ENCODE data around the gene WDR36.

Gene WDR36

DNA sequence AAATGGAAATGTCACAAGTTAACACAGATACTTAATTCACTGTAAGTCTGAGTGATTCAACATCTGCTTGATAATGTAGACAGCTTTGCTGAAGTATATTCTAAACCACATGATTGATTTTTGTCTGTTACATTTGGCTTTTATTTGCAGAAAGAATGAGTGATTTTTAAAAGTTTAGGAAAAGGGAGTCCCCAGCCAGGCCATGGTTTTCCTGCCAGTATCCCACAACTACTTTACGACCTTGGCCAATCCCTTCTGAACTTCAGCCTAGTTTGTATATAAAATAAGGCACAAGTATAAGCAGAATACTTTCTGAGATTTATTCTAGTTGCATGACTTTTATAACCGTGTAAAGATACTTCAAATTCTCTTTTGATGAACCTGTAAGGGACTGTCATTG lies 27.1 kb downstream of the WDR36 start:
- no peak for DNase-seq (ENCODE audit: low spot score)
- no peak overlapping the region for H3K27ac Mint-ChIP-seq
- no peaks in the 10 kb centered on the region for H3K27me3 Mint-ChIP-seq (ENCODE audit: low read depth)
- peaks cover 3% of the 10 kb centered on the region for H3K4me1 Mint-ChIP-seq (ENCODE audit: low read depth)
- no peaks in the 10 kb centered on the region for H3K9me3 Mint-ChIP-seq
- H3K36me3 Mint-ChIP-seq (ENCODE audit: low read depth): peaks cover 42% of the 10 kb centered on the region
- no peak overlapping the region for H3K4me3 Mint-ChIP-seq

DNA sequence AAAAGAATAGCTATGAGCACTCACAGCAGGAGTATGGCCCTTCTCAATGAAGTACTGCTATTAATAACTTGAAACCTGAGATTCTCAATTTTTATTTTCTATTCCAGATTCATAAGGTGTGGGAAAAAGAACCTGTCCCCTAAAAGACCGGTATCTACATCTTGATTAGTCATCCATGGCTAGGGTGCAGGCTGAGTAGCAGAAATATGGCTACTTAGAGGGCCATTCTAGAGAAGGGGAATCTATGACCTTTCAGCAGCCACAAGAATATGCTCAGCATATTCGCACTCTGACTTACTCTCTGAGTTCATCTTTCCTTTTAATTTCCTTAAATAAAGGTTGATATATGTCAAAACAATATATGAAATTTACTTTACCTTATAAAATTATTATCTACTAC lies 27.7 kb downstream of the WDR36 start:
- no peak overlapping the region for H3K4me3 Mint-ChIP-seq
- no peaks in the 10 kb centered on the region for H3K27me3 Mint-ChIP-seq (ENCODE audit: low read depth)
- H3K27ac Mint-ChIP-seq: no peak overlapping the region
- H3K36me3 Mint-ChIP-seq (ENCODE audit: low read depth): peaks cover 44% of the 10 kb centered on the region
- peaks cover 3% of the 10 kb centered on the region for H3K4me1 Mint-ChIP-seq (ENCODE audit: low read depth)
- DNase-seq (ENCODE audit: low spot score): no peak
- no peaks in the 10 kb centered on the region for H3K9me3 Mint-ChIP-seq

DNA sequence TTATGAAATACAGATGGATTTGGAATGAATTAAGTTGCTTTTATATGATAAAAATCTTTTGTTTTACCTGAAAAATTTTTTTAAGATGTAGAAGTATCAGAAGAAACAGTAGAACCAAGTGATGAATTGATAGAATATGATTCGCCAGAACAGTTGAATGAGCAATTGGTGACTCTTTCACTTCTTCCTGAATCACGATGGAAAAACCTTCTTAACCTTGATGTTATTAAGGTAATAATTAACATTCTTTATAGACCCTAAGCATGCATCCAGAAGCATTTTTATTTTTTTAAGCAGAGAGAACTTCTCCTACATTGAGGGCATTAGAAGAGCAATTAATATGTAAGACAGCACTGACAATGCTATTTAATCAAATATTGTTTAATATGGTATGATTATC lies 28.8 kb downstream of the WDR36 start:
- Mint-ChIP-seq H3K27me3 (ENCODE audit: low read depth) (no peaks in the 10 kb centered on the region), H3K4me1 (ENCODE audit: low read depth) (peaks cover 3% of the 10 kb centered on the region), H3K27ac (no peak overlapping the region), H3K4me3 (no peak overlapping the region), H3K9me3 (no peaks in the 10 kb centered on the region), H3K36me3 (ENCODE audit: low read depth) (peaks cover 43% of the 10 kb centered on the region)
- no peak for DNase-seq (ENCODE audit: low spot score)

DNA sequence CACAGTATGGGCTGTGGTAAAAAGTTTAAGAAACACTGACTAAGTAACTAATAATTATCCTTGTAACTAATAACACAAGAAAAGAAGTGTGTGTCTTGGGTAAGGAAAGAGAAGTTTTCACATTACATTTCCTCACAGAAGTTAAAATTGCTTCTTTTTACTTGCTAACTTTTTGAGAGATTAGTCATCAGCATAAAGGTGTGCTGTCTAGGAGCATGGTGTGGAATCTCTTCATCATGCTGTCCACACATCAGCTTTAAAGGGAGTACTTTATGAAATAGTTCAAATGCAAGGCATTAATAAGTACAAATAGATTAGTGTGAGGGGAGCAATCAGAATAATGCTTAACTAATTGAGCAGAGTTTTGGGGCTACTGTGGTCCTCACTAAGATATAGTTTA lies 29.8 kb downstream of the WDR36 start:
- Mint-ChIP-seq H3K9me3 (no peaks in the 10 kb centered on the region), H3K4me3 (no peak overlapping the region), H3K36me3 (ENCODE audit: low read depth) (peaks cover 50% of the 10 kb centered on the region), H3K4me1 (ENCODE audit: low read depth) (peaks cover 3% of the 10 kb centered on the region), H3K27me3 (ENCODE audit: low read depth) (no peaks in the 10 kb centered on the region), H3K27ac (no peak overlapping the region)
- DNase-seq (ENCODE audit: low spot score): no peak

DNA sequence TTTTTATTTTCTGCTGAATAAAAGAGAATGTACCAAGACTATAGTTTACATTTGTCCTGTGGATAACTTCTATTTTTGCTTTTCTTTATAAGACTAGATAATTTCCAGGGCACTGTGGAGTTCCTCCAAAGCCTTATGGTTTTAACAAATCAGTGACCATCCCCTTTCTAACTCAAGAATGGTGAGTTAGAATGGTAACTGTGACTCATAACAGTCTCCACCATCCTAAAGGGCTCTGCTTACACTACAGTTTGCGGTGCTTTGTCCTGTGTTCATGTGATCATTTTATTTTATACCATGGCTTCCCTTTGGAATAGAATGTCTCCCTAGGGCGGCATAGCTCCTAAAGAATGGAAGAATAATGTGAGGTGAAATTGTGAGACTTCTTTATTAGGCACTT lies 30.2 kb downstream of the WDR36 start:
- Mint-ChIP-seq H3K9me3 (no peaks in the 10 kb centered on the region), H3K4me1 (ENCODE audit: low read depth) (peaks cover 1% of the 10 kb centered on the region)

DNA sequence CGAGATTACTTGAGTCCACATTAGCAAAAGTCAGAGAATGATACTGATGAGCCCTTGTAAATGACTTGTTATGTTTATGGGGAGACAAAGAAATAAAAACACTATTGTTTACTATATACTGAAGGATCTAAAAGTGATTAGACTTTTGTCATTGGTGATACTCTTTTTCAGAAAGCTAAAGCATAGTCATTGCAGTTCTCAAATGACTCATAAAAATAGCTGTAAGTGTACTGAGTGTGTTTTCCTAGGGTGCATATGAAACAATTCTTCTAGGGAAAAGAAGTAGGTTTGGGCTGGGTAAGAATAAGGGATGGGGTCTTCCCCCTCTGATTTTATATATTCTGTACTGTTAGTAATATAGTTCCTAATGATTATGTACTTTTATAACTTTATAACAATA lies 32.6 kb downstream of the WDR36 start:
- DNase-seq (ENCODE audit: low spot score): no peak
- no peak overlapping the region for H3K27ac Mint-ChIP-seq
- peaks cover 52% of the 10 kb centered on the region for H3K36me3 Mint-ChIP-seq (ENCODE audit: low read depth)
- H3K4me3 Mint-ChIP-seq: no peak overlapping the region
- no peaks in the 10 kb centered on the region for H3K4me1 Mint-ChIP-seq (ENCODE audit: low read depth)
- H3K27me3 Mint-ChIP-seq (ENCODE audit: low read depth): no peaks in the 10 kb centered on the region
- H3K9me3 Mint-ChIP-seq: no peaks in the 10 kb centered on the region

More for the DNA sequence above, 30.2 kb downstream of the WDR36 start:
- H3K27ac Mint-ChIP-seq: no peak overlapping the region
- H3K4me3 Mint-ChIP-seq: no peak overlapping the region
- no peaks in the 10 kb centered on the region for H3K27me3 Mint-ChIP-seq (ENCODE audit: low read depth)
- peaks cover 53% of the 10 kb centered on the region for H3K36me3 Mint-ChIP-seq (ENCODE audit: low read depth)
- no peak for DNase-seq (ENCODE audit: low spot score)

DNA sequence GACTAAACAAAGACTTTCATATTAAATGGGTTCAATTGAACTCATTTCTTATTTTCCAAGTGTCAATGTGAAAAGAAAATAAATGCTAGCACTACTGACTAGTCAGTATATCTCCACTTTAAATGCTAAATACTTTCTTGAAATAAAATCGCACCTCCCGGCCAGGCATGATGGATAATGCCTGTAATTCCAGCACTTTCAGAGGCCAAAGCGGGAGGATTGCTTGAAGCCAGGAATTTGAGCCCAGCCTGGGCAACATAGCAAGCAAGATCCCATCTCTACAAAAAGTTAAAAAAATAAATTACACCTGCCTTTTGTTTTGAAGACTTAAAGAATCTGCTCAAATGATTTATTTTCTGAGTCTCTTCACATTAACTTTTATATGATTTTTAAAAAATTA lies 34.7 kb downstream of the WDR36 start:
- H3K36me3 Mint-ChIP-seq (ENCODE audit: low read depth): peaks cover 41% of the 10 kb centered on the region
- no peak overlapping the region for H3K4me3 Mint-ChIP-seq
- no peak overlapping the region for H3K27ac Mint-ChIP-seq
- no peaks in the 10 kb centered on the region for H3K9me3 Mint-ChIP-seq
- DNase-seq (ENCODE audit: low spot score): no peak
- H3K4me1 Mint-ChIP-seq (ENCODE audit: low read depth): no peaks in the 10 kb centered on the region
- no peaks in the 10 kb centered on the region for H3K27me3 Mint-ChIP-seq (ENCODE audit: low read depth)

DNA sequence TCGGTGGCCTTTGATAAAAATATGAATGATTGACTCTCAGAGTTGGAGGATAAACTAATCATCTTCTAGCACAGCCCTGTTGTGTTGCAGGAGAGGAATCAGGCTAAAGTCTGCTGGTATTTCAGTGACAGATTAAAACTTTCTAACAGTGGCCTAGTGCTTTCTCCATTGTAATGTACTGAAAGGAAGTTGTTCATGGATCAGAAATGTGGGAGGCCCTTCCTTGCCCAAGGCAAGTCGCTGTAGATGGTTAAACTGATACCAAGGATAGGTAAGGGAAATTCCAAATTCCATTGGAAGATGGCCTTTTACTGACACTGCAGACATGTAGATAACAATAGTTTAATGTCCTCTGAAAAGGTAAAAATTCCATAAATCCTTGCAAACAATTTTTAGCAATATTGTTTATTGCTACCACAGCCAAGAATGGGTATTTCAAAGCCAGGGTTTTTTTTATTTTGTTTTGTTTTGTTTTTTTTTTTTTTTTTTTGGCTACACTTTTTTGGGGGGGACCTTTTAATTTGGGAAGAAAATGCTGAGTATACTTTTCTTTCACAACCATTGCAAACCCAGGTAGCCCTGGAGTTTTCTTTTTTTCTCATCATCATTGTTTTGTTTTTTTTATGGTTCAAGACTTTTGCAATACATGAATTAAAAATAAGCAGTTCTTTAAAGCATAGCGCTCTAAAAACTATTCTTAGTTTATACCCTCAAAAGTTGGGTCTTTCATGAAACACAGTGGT lies 35.5 kb downstream of the WDR36 start:
- Mint-ChIP-seq H3K36me3 (ENCODE audit: low read depth) (peaks cover 35% of the 10 kb centered on the region), H3K27ac (no peak overlapping the region), H3K27me3 (ENCODE audit: low read depth) (no peaks in the 10 kb centered on the region), H3K9me3 (no peaks in the 10 kb centered on the region), H3K4me3 (no peak overlapping the region), H3K4me1 (ENCODE audit: low read depth) (no peaks in the 10 kb centered on the region)
- DNase-seq (ENCODE audit: low spot score): no peak

DNA sequence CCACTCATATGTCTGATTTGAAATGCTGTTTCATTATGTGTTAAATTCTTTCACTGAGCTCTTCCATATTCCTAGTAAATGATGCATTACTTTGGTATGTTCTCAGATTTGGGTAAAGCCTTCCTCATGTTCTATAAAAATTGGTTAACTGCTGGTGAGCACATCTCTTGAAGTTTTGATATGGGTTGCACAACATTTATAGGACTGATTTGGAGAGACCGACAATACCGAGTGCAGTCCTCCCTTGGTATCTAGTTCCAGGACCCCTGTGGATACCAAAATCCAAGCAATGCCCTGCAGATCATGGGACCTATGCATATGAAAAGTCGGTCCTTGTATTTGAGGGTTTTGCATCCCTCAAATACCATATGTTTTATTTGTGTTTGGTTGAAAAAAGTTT lies 37.8 kb downstream of the WDR36 start:
- H3K9me3 Mint-ChIP-seq: no peaks in the 10 kb centered on the region
- H3K4me1 Mint-ChIP-seq (ENCODE audit: low read depth): no peaks in the 10 kb centered on the region
- H3K27me3 Mint-ChIP-seq (ENCODE audit: low read depth): no peaks in the 10 kb centered on the region
- no peak for DNase-seq (ENCODE audit: low spot score)
- no peak overlapping the region for H3K4me3 Mint-ChIP-seq
- H3K36me3 Mint-ChIP-seq (ENCODE audit: low read depth): peaks cover 24% of the 10 kb centered on the region
- H3K27ac Mint-ChIP-seq: no peak overlapping the region

DNA sequence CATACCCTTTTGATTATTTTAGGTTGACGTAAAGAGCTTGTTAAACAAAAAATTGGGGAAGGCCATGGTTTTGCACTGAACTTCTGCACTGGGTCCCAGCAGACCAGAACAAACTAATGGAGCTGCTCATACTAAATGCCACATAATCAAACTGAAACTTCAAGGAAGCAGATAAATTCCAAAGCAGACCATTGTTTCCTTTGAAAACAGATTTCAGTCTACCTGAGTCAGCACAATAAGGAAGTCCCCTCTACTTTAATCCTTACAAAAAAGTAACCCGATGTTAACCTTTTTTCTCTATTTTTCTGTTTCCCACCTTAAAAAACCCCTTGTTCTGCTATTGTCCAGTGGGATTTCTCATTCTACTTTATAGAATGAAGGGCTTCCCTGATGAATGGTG lies 39.2 kb downstream of the WDR36 start:
- no peaks in the 10 kb centered on the region for H3K27me3 Mint-ChIP-seq (ENCODE audit: low read depth)
- H3K9me3 Mint-ChIP-seq: no peaks in the 10 kb centered on the region
- no peaks in the 10 kb centered on the region for H3K4me1 Mint-ChIP-seq (ENCODE audit: low read depth)
- peaks cover 19% of the 10 kb centered on the region for H3K36me3 Mint-ChIP-seq (ENCODE audit: low read depth)
- H3K4me3 Mint-ChIP-seq: no peak overlapping the region
- DNase-seq (ENCODE audit: low spot score): no peak
- H3K27ac Mint-ChIP-seq: no peak overlapping the region

DNA sequence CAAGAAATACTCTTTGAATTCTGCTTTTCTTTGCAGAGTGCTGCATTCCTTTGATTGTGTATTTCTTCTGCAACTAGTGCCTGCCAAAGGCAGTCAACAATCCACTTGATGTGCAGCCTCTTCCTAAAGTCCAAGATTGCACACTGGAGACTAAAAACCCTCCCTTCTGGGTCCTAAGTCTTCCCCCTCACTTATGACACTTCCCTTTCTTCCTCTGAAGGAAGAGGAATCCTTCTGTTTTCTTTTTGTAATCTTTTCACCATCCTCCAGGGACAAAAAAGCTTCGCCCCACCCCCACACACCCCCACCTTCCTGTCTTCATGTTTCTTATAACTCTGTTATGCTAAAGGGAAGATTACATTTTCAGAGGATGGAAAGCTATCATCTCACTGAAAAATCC lies 39.9 kb downstream of the WDR36 start:
- no peak overlapping the region for H3K4me3 Mint-ChIP-seq
- no peak overlapping the region for H3K27ac Mint-ChIP-seq
- H3K27me3 Mint-ChIP-seq (ENCODE audit: low read depth): no peaks in the 10 kb centered on the region
- H3K36me3 Mint-ChIP-seq (ENCODE audit: low read depth): peaks cover 14% of the 10 kb centered on the region
- no peak for DNase-seq (ENCODE audit: low spot score)
- H3K9me3 Mint-ChIP-seq: no peaks in the 10 kb centered on the region
- H3K4me1 Mint-ChIP-seq (ENCODE audit: low read depth): no peaks in the 10 kb centered on the region

DNA sequence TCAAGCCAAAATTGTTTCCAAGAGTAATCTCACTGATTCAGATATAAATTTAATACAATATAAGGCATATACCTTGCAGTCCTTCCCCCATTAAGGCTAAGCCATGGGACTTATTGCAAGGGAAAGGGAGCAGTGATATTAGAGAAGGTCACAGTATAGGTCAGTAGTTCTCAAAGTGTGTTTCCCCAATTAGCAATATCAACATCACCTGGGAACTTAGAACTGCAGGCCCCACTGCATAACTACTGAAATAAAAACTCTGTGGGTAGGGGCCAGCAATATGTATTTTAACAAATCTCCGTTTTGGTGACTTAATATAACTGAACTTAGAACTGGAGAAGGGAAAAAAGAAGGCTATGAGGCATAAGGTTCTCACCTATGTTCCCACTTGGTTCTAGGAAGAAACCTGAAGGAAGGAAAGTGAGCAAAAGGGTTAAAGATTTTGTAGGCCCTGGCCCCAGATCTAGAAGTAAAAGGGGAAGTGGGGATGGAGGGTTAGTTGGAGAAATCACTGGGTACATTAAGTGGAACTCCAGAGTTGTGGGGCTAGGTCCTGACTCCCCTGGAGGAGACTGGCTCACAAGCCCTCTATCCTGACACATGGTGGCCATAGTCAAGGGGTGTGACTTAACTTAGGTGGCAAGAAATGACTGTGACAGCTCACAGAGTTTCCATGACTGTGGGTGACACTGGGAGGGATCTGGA lies 40.7 kb downstream of the WDR36 start:
- no peak for DNase-seq (ENCODE audit: low spot score)
- H3K36me3 Mint-ChIP-seq (ENCODE audit: low read depth): peaks cover 6% of the 10 kb centered on the region
- no peaks in the 10 kb centered on the region for H3K27me3 Mint-ChIP-seq (ENCODE audit: low read depth)
- H3K9me3 Mint-ChIP-seq: no peaks in the 10 kb centered on the region
- H3K27ac Mint-ChIP-seq: no peak overlapping the region
- H3K4me3 Mint-ChIP-seq: no peak overlapping the region
- H3K4me1 Mint-ChIP-seq (ENCODE audit: low read depth): no peaks in the 10 kb centered on the region

DNA sequence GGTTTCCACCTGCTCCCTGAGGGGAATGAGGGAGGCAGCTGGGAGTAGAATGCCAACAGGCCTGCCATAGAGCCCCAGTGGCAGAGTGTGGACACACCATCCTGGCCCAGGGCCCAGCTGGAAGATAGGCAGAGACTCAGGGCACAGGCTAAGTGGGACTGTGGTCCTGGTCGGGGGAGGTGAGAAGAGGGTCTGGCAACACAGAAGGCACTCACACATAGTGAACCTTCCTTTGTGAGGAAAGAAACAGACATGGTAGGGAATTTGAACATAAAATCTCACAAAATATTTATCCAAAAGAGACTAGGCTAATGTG lies 41.2 kb downstream of the WDR36 start:
- DNase-seq (ENCODE audit: low spot score): no peak
- Mint-ChIP-seq H3K4me1 (ENCODE audit: low read depth) (peaks cover 3% of the 10 kb centered on the region), H3K27me3 (ENCODE audit: low read depth) (no peaks in the 10 kb centered on the region)

DNA sequence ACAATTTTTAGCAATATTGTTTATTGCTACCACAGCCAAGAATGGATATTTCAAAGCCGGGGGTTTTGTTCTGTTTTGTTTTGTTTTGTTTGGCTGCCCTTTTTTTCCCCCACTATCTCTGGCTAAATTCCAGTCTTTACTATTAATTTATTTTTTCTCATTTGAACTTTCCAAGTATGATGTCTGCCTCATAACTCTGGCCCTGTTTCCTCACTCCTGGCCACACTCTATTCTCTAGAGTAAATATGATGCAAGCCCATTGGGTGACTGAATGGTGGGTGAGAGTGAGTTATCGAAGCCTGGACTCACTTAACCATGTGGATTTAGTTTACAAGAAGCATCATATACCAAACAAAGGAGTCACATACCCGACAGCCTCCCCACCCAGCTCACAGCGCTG lies 41.9 kb downstream of the WDR36 start:
- H3K4me1 Mint-ChIP-seq (ENCODE audit: low read depth): peaks cover 3% of the 10 kb centered on the region
- H3K27me3 Mint-ChIP-seq (ENCODE audit: low read depth): no peaks in the 10 kb centered on the region
- no peak overlapping the region for H3K4me3 Mint-ChIP-seq
- peaks cover 3% of the 10 kb centered on the region for H3K36me3 Mint-ChIP-seq (ENCODE audit: low read depth)
- no peaks in the 10 kb centered on the region for H3K9me3 Mint-ChIP-seq
- no peak overlapping the region for H3K27ac Mint-ChIP-seq
- DNase-seq (ENCODE audit: low spot score): no peak

More for the DNA sequence above, 41.2 kb downstream of the WDR36 start:
- Mint-ChIP-seq H3K4me3 (no peak overlapping the region), H3K27ac (no peak overlapping the region), H3K36me3 (ENCODE audit: low read depth) (peaks cover 4% of the 10 kb centered on the region), H3K9me3 (no peaks in the 10 kb centered on the region)

DNA sequence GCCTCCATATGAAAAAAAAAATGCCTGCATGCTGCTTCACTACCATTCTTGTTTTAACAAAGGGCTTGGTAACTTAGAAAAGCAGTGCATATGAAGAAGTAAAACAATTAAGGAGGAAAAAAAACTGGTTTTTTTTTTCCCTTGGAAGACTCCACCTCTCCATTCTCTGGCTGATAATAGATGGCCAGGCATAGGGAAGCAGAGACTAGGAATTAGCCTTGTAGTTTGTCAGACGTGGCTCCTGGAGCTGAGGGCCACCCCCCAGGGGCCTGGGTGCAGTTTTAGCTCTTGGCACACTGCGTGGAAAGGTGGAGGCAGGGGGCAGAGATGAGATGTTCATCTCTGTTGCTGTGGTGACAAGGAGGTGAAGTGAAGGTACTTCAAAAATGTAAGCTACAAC lies 42.7 kb downstream of the WDR36 start:
- DNase-seq (ENCODE audit: low spot score): no peak
- H3K27me3 Mint-ChIP-seq (ENCODE audit: low read depth): no peaks in the 10 kb centered on the region
- H3K27ac Mint-ChIP-seq: no peak overlapping the region
- H3K4me3 Mint-ChIP-seq: no peak overlapping the region
- peaks cover 2% of the 10 kb centered on the region for H3K36me3 Mint-ChIP-seq (ENCODE audit: low read depth)
- peaks cover 3% of the 10 kb centered on the region for H3K4me1 Mint-ChIP-seq (ENCODE audit: low read depth)
- H3K9me3 Mint-ChIP-seq: no peaks in the 10 kb centered on the region

Measured in T-helper 2 cell treated with Interferon-gamma antibody and Interleukin-4, amounts not matched to agents 5 μg/mL and 100 μg/mL, for 36 hours (primary cell).